Pancreas (tissue), 10 donors: ENCODE data around the gene ZNF790. TPM values are rescaled to one million over a fixed set of nuclear protein-coding genes. Genes with fewer than 3 reads are reported as not detected.
"Not testable (repeated sequence)": the region's sequence is repeated elsewhere in the genome, so short reads cannot be mapped to it uniquely, and the experiment has no call there.

Source experiments
- ATAC-seq, 4 donors: fragments of 200-7000 bp; cut with Tn5 transposase; one replicate each; pipeline versions ENCODE4 v1.8.0 to v1.9.1; 2020; ENCODE audit warnings: mild to moderate bottlenecking in 4 of 4, moderate library complexity in 4 of 4
- DNase-seq, 6 donors: peaks; one replicate each; pipeline ENCODE4 v3.0.0-alpha.2; 2020
- FAIRE-seq: peaks from 2 replicates; lab custom pipeline; 2012; peaks lifted over from hg19 to GRCh38; lab: Jason Lieb, UNC
- H3K27ac ChIP-seq, 4 donors: fragments of 200-600 bp; sonication (generic); 1 replicate in 3 of 4; 2 replicates in 1 of 4; pipeline versions ENCODE4 v1.5.0 to v1.8.0; 2020
- H3K27me3 ChIP-seq, 4 donors: fragments of 200-600 bp; one replicate each; pipeline ENCODE4 v1.8.0; 2021
- H3K36me3 ChIP-seq, 3 donors: fragments of 200-600 bp; sonication (generic) in 1 of 3; one replicate each; pipeline versions ENCODE4 v1.5.0 to v1.8.0; 2020 to 2021
- H3K4me1 ChIP-seq, 3 donors: fragments of 200-600 bp; one replicate each; pipeline ENCODE4 v1.8.0; 2021
- H3K4me3 ChIP-seq, 4 donors: fragments of 200-600 bp; sonication (generic) in 2 of 4; one replicate each; pipeline versions ENCODE4 v1.5.0 to v1.8.0; 2020 to 2021
- H3K9me3 ChIP-seq, 4 donors: fragments of 200-600 bp; one replicate each; pipeline ENCODE4 v1.8.0; 2021
- WGBS, 2 donors: extraction: QIAGEN DNeasy Blood & Tissue Kit; methylation state at CpG; one replicate each; pipeline ENCODE4 v1.1.7; 2013; 5-methylcytosine and 5-hydroxymethylcytosine counted together
- intact Hi-C, 3 donors: fragments of 100-400 bp; cut with DNase I; formaldehyde crosslinking; loops; one replicate each; pipeline versions ENCODE4 v1.11.1 to v1.14.2; 2022
- polyA plus RNA-seq, 2 donors: library from polyadenylated mRNA; stranded (reverse); fragments of 200-250 nt; gene quantifications; one replicate each; pipeline ENCODE4 v1.2.3, GENCODE V29; 2013
- total RNA-seq, 6 donors: library from RNA; stranded (reverse); fragmentation: NEBNext Ultra II Directional in 4 of 6; extraction: Animal tissue kit (Norgen Biotek cat#: 25700) in 4 of 6; gene quantifications; one replicate each; pipeline versions ENCODE4 v1.2.1 to v1.2.4, GENCODE V29; 2021 to 2023
- TF ChIP-seq, protein P1 (sequence below), 4 donors: fragments of 200-600 bp; sonication (generic) in 3 of 4; IDR thresholded peaks; one replicate each; pipeline versions ENCODE4 v1.5.0 to v1.8.0; 2021; ENCODE audit warnings: antibody characterized with exemption in 4 of 4
- donor health status: healthy with polysubstance abuse.
- donor health status: DM: no; HTN: no; CAD: no; lungs with moderate emphysema.
- donor health status: DM: no; HTN: no; CAD: no.
- donor health status: control.
- donor health status: control.
- donor health status: Bipolar disorder and iron deficiency.
- donor health status: DM: yes; HTN: yes; CAD: no.
- donor health status: DM: no; HTN: no; CAD: no.
- donor health status: DM: no; HTN: no; CAD: no.
- donor health status: DM: yes; HTN: yes; CAD: no.

Gene ZNF790
- total and polyA plus RNA-seq, 8 donors: 2.0 to 5.1 (median 2.9) TPM

DNA sequence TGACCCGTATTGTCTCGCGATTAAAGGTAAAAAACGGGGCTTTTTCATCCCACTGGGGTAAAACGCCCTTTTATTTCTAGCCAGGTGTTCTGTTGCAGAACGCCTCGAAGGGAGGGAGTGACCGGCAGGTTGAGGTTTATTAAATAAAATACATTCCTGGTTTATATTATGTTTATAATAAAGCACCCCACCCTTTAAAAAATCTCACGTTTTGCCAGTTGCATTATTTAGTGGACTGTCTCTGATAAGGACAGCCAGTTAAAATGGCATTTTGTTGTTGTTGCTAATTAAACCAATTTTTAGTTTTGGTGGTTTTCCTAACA is 40.4 kb downstream of the ZNF790 start:
- FAIRE-seq: no peak

DNA sequence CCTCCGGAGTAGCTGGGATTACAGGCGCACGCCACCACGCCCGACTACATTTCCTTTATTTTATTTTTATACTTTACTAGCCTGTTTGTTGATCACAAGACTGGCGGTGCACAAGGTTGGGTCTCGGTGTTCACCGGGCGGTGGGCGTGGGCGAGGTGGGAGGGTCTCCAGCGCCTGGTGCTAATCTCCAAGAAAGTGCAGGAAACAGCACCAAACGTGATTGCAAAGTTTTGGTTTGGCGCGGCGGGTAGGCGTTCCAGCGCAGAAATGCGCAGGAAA is 41.5 kb downstream of the ZNF790 start:
- Histone ChIP-seq H3K27ac (peak overlapping the region in 3 of 4 donors; percentile 53 to 76 (median 59)), H3K4me3 (peak overlapping the region; percentile 30 to 89 (median 70)), H3K36me3 (peaks cover 0 to 5% (median 0%) of the 10 kb centered on the region in 3 donors), H3K9me3 (no peaks in the 10 kb centered on the region), H3K27me3 (no peaks in the 10 kb centered on the region), H3K4me1 (peaks cover 0 to 6% (median 0%) of the 10 kb centered on the region in 3 donors)
- DNase-seq (no peak), ATAC-seq (no peak), FAIRE-seq (no peak)
- intact Hi-C loops: no loop called here
- WGBS, 2 donors: 6 to 16% methylated on average over 19 of the region's 19 CpGs
- TF ChIP-seq, protein P1, sequence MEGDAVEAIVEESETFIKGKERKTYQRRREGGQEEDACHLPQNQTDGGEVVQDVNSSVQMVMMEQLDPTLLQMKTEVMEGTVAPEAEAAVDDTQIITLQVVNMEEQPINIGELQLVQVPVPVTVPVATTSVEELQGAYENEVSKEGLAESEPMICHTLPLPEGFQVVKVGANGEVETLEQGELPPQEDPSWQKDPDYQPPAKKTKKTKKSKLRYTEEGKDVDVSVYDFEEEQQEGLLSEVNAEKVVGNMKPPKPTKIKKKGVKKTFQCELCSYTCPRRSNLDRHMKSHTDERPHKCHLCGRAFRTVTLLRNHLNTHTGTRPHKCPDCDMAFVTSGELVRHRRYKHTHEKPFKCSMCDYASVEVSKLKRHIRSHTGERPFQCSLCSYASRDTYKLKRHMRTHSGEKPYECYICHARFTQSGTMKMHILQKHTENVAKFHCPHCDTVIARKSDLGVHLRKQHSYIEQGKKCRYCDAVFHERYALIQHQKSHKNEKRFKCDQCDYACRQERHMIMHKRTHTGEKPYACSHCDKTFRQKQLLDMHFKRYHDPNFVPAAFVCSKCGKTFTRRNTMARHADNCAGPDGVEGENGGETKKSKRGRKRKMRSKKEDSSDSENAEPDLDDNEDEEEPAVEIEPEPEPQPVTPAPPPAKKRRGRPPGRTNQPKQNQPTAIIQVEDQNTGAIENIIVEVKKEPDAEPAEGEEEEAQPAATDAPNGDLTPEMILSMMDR (IDR thresholded peaks at IDR 0.05): no peak

More for the DNA sequence above, 40.4 kb downstream of the ZNF790 start:
- TF ChIP-seq, protein P1 (IDR thresholded peaks at IDR 0.05): no peak
- H3K27me3 ChIP-seq: no peaks in the 10 kb centered on the region
- H3K4me3 ChIP-seq: peak overlapping the region; percentile 30 to 89 (median 70)
- no peaks in the 10 kb centered on the region for H3K9me3 ChIP-seq
- 0 to 2% methylated on average over 9 of the region's 9 CpGs for WGBS, 2 donors
- no peak for DNase-seq
- ATAC-seq: no peak
- peaks cover 0 to 12% (median 5%) of the 10 kb centered on the region in 3 donors for H3K36me3 ChIP-seq
- peaks cover 0 to 6% (median 0%) of the 10 kb centered on the region in 3 donors for H3K4me1 ChIP-seq
- intact Hi-C loops: no loop called here
- peak overlapping the region in 3 of 4 donors; percentile 39 to 76 (median 59) for H3K27ac ChIP-seq

DNA sequence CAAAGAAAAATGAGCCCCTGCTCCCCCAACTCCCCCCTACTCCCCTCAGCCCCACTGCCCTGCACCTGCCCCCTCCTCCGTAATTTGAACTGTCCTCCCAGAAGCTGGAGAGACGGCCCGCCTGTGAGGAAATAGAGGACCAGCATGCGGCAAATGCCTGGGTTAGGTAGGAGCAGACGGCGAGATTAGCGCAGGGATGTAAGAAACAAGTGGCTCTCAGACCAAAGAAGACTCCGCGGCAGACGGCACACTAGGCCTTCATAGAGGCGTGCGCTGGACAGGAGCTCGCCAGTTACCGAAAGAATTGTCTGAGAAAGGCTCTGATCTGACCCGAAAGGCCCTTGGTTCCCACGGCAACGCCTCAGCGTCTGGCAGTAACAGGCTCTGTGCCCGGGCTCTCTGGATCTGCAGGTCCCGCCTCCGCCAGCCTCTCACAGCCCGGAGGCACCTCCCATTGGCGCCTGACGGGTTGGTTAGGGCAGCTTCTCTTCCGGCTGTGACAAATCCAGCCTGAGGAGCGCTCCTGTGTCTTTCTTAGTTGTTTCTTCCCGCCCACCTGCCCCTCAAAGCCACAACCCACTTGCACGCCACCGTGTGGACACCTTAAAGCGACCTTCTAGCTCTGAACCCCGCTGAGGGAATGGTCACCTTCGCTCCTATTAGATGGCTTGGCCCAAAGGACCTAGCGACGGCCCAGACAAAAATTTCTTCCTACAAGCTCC is 46.6 kb downstream of the ZNF790 start:
- H3K4me1 ChIP-seq, H3K9me3 ChIP-seq, H3K4me3 ChIP-seq, H3K36me3 ChIP-seq, FAIRE-seq, H3K27me3 ChIP-seq, H3K27ac ChIP-seq, intact Hi-C loops: not testable (repeated sequence)
- WGBS, 2 donors: 3 to 5% methylated on average over 29 to 33 of the region's 34 CpGs
- ATAC-seq: peak; percentile 94 to 100 (median 98)
- DNase-seq: peak in 4 of 6 donors; percentile 29 to 58 (median 37)

DNA sequence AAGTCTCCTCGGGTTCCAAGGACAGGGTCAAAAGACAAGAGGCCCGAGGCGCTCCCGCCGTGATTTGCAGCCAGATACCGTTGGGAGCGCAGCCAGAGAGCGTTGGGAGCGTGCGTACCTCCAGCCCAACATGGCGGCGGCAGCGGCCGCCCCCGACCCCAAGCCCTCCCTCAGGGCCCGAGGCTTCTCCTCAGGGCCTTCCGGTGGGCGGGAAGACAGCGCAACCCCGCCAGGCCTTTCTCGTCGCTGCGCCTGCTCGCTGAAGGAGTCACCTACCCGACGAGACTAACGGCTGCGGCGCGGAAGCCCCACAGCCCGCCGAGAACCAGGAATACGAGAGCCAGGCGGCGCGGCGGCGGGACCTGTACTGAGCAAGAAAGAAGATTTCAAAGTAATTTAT is 62.4 kb downstream of the ZNF790 start:
- intact Hi-C loops: no loop called here

DNA sequence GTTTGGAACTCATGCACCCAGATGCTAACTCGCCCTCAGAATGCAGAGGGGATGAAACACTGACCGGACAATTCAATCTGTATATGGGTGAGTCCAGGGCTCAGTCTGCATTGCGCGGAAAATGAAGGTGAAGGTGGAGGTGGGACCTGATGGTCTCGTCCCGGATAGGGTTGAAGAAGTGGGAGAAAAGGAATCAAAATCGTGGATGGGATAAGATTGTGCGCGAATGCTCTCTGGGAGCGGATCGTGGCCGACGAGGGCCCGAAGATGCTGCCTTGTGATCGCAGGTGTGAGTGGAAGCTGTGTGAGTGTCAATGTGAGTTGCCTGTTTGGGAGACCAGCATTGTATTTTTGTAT is 65.0 kb downstream of the ZNF790 start:
- no peak for ATAC-seq
- no peaks in the 10 kb centered on the region for H3K27me3 ChIP-seq

More for the DNA sequence above, 62.4 kb downstream of the ZNF790 start:
- Histone ChIP-seq H3K27ac (peak overlapping the region in 2 of 4 donors; percentile 4 to 46), H3K9me3 (no peaks in the 10 kb centered on the region), H3K27me3 (no peaks in the 10 kb centered on the region), H3K4me3 (peak overlapping the region in 2 of 4 donors; percentile 14), H3K4me1 (peaks cover 0 to 8% (median 3%) of the 10 kb centered on the region in 3 donors), H3K36me3 (no peaks in the 10 kb centered on the region)
- ATAC-seq (peak in 1 of 4 donors; percentile 24), DNase-seq (peak in 3 of 6 donors; percentile 11 to 54 (median 36)), FAIRE-seq (no peak)
- WGBS, 2 donors: 9 to 16% methylated on average over 38 of the region's 38 CpGs
- TF ChIP-seq, protein P1 (IDR thresholded peaks at IDR 0.05): no peak

More for the DNA sequence above, 65.0 kb downstream of the ZNF790 start:
- 2 to 3% methylated on average over 15 of the region's 15 CpGs for WGBS, 2 donors
- H3K9me3 ChIP-seq: no peaks in the 10 kb centered on the region
- intact Hi-C loops: no loop called here
- FAIRE-seq (no peak), DNase-seq (no peak)
- H3K4me1 ChIP-seq: peaks cover 0 to 8% (median 3%) of the 10 kb centered on the region in 3 donors
- peak overlapping the region; percentile 57 to 77 (median 69) for H3K4me3 ChIP-seq
- H3K27ac ChIP-seq: peak overlapping the region in 1 of 4 donors; percentile 74
- TF ChIP-seq, protein P1 (IDR thresholded peaks at IDR 0.05): no peak
- H3K36me3 ChIP-seq: no peaks in the 10 kb centered on the region
